Body of pancreas (tissue), 4 donors: Measurements from ENCODE around the gene CAMK1D. TPM values are rescaled to one million over a fixed set of nuclear protein-coding genes. Genes with fewer than 3 reads are reported as not detected.

Experiments used
- ATAC-seq: fragments of 150-250 bp; one replicate; pipeline ENCODE4 v1.9.1; 2016
- DNase-seq, 4 donors: peaks; one replicate each; pipeline ENCODE4 v3.0.0-alpha.2; 2019
- H3K27ac ChIP-seq, 4 donors: fragments of 200-600 bp; sonication (generic); 1 replicate in 3 of 4; 2 replicates in 1 of 4; pipeline versions ENCODE4 v1.5.1 to v1.6.1; 2016 to 2019; ENCODE audit warnings: mild to moderate bottlenecking in 1 of 4, mixed read lengths in 1 of 4, moderate library complexity in 1 of 4
- H3K27me3 ChIP-seq, 2 donors: fragments of 200-600 bp; sonication (generic); one replicate each; pipeline ENCODE4 v1.6.0; 2016; ENCODE audit warnings: mild to moderate bottlenecking in 1 of 2
- H3K36me3 ChIP-seq, 2 donors: fragments of 200-600 bp; sonication (generic); replicated peaks in 1 of 2; 2 replicates each; pipeline ENCODE4 v1.5.1; 2016; ENCODE audit warnings: low read depth in 2 of 2; ENCODE audit not compliant: insufficient read depth in 1 of 2
- H3K4me1 ChIP-seq: fragments of 200-600 bp; sonication (generic); one replicate; pipeline ENCODE4 v1.6.0; 2016
- H3K4me3 ChIP-seq, 2 donors: fragments of 200-600 bp; sonication (generic); 1 replicate in 1 of 2; 2 replicates in 1 of 2; pipeline ENCODE4 v1.5.1; 2016 to 2019
- H3K9me3 ChIP-seq, 3 donors: fragments of 200-600 bp; sonication (generic); 1 replicate in 2 of 3; 2 replicates in 1 of 3; pipeline ENCODE4 v1.5.1; 2016
- POLR2A ChIP-seq, 3 donors: fragments of 450-650 bp; IDR thresholded peaks; one replicate each; pipeline ENCODE4 v1.6.1; 2016; ENCODE audit warnings: antibody characterized with exemption in 3 of 3, mild to moderate bottlenecking in 2 of 3
- WGBS, 2 donors: methylation state at CpG; one replicate each; pipeline ENCODE4 v1.1.5; 2017; 5-methylcytosine and 5-hydroxymethylcytosine counted together
- intact Hi-C: fragments of 100-400 bp; cut with DNase I; formaldehyde crosslinking; loops from one replicate; pipeline ENCODE4 v1.15.1; 2023
- total RNA-seq, 2 donors: library from RNA; depleted of rRNA; stranded (reverse); fragments of >200 nt; gene quantifications; one replicate each; pipeline ENCODE4 v1.1.0, GENCODE V29; 2016
- TF ChIP-seq, protein P1 (sequence below), 7 experiments: fragments of 450-650 bp in 4 of 7; fragments of 200-600 bp in 3 of 7; sonication (generic) in 3 of 7; IDR thresholded peaks; one replicate each; pipeline ENCODE4 v1.5.1; 2016 to 2019; ENCODE audit warnings: antibody characterized with exemption in 7 of 7

Gene CAMK1D
- total RNA-seq, 2 donors from 2014 or later = 12.5 to 14.2 TPM

DNA sequence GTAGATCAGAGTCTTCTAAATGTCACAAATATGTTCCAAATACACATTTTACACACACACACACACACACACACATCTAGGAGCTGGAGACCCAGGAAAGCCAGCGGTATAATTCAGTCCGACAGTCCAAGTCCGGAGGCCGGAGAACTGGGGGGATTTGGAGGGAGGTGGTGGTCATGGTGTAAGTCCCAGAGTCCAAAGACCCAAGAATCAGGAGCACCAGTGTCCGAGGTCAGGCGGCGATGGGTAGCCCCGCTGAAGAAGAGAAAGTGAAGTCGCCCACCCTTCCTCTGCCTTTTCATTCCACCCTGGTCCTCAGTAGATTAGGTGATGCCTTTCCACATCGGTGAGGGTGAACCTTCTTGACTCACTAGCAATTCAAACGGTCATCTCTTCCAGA, 154.8 kb downstream of the CAMK1D start:
- ATAC-seq (no peak), DNase-seq (no peak)
- 87 to 96% methylated on average over 11 of the region's 11 CpGs for WGBS, 2 donors
- intact Hi-C loops = no loop called here
- Histone ChIP-seq H3K4me3 (no peak overlapping the region), H3K4me1 (peaks cover 33% of the 10 kb centered on the region), H3K27me3 (no peaks in the 10 kb centered on the region), H3K27ac (no peak overlapping the region), H3K9me3 (no peaks in the 10 kb centered on the region), H3K36me3 (no peaks in the 10 kb centered on the region)
- TF ChIP-seq POLR2A (IDR thresholded peaks at IDR 0.05) = no peak
- TF ChIP-seq, protein P1, sequence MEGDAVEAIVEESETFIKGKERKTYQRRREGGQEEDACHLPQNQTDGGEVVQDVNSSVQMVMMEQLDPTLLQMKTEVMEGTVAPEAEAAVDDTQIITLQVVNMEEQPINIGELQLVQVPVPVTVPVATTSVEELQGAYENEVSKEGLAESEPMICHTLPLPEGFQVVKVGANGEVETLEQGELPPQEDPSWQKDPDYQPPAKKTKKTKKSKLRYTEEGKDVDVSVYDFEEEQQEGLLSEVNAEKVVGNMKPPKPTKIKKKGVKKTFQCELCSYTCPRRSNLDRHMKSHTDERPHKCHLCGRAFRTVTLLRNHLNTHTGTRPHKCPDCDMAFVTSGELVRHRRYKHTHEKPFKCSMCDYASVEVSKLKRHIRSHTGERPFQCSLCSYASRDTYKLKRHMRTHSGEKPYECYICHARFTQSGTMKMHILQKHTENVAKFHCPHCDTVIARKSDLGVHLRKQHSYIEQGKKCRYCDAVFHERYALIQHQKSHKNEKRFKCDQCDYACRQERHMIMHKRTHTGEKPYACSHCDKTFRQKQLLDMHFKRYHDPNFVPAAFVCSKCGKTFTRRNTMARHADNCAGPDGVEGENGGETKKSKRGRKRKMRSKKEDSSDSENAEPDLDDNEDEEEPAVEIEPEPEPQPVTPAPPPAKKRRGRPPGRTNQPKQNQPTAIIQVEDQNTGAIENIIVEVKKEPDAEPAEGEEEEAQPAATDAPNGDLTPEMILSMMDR (IDR thresholded peaks at IDR 0.05) = no peak

DNA sequence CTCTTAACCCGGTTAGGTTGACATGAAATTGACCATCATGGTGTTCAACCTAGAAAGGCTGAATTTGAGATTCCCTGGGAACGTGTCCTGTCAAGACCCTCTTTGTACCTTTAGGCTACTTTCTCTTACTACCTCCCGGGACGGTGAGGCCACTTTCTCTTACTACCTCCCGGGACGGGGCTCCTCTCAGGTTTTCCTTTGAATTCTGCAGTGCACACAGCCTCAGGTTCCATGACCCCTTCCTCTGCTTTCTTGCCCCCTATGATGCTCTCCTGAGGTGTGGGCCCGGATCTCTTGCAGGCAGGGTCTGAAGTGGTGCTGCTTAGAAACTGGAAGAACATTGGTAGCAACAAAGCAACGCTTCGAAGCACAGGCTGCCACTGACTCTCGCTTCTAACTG, 155.3 kb downstream of the CAMK1D start:
- WGBS, 2 donors = 92 to 98% methylated on average over 10 of the region's 10 CpGs
- H3K27ac ChIP-seq = no peak overlapping the region
- peaks cover 28% of the 10 kb centered on the region for H3K4me1 ChIP-seq
- H3K9me3 ChIP-seq = no peaks in the 10 kb centered on the region
- ATAC-seq = no peak
- intact Hi-C loops = no loop called here
- no peak for DNase-seq
- H3K4me3 ChIP-seq = no peak overlapping the region
- TF ChIP-seq, protein P1 (IDR thresholded peaks at IDR 0.05) = no peak
- TF ChIP-seq POLR2A (IDR thresholded peaks at IDR 0.05) = no peak
- H3K36me3 ChIP-seq = no peaks in the 10 kb centered on the region
- no peaks in the 10 kb centered on the region for H3K27me3 ChIP-seq

- H3K36me3 ChIP-seq = no peaks in the 10 kb centered on the region
- H3K27me3 ChIP-seq = no peaks in the 10 kb centered on the region
- TF ChIP-seq POLR2A (IDR thresholded peaks at IDR 0.05) = no peak
- TF ChIP-seq, protein P1 (IDR thresholded peaks at IDR 0.05) = no peak
- 97 to 98% methylated on average over 6 of the region's 6 CpGs for WGBS, 2 donors
- ATAC-seq (no peak), DNase-seq (no peak)
- peaks cover 18% of the 10 kb centered on the region for H3K4me1 ChIP-seq
- no peak overlapping the region for H3K27ac ChIP-seq
- intact Hi-C loops = no loop called here
- H3K9me3 ChIP-seq = no peaks in the 10 kb centered on the region
- no peak overlapping the region for H3K4me3 ChIP-seq
These were observed 156.3 kb downstream of the CAMK1D start for GRCh38 chr10:12505683-12506082.

DNA sequence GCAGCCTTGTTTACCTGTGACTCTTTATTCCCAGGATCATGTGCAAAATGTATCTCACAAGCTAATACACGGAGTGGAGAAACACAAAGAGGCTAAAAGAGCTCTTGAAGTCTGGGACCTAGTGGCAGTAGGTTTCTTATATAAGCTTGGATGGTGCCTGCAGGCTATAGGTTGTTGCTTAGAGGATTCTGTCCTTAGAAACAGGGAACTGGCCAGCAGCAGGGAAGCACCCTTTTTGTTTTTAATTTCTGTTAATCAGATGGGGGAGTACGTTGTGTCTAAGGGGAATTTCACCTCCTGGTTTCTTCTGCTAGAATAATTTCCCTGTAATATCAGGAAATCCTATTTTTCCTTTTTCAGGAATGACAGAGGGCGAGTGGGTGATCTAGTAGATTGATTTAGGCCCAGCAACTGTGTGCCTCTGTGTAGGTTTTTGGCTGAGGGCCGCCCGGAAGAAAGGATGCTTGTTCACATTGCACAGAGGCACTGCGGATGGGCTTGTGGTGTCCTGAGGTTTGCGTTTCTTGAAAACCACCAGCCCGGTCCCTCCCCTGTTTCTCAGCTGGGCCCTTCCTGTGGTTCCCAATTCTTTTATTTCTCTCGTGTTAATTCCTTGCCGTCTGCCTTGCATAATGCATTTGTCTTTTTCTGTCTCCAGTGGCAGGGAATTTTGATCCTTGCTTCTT, 158.0 kb downstream of the CAMK1D start:
- intact Hi-C loops = no loop called here
- TF ChIP-seq POLR2A (IDR thresholded peaks at IDR 0.05) = no peak
- TF ChIP-seq, protein P1 (IDR thresholded peaks at IDR 0.05) = no peak
- 73 to 81% methylated on average over 10 of the region's 10 CpGs for WGBS, 2 donors
- ATAC-seq = no peak
- Histone ChIP-seq H3K27ac (no peak overlapping the region), H3K27me3 (no peaks in the 10 kb centered on the region), H3K4me3 (no peak overlapping the region), H3K9me3 (no peaks in the 10 kb centered on the region), H3K4me1 (peaks cover 5% of the 10 kb centered on the region), H3K36me3 (no peaks in the 10 kb centered on the region)
- no peak for DNase-seq

DNA sequence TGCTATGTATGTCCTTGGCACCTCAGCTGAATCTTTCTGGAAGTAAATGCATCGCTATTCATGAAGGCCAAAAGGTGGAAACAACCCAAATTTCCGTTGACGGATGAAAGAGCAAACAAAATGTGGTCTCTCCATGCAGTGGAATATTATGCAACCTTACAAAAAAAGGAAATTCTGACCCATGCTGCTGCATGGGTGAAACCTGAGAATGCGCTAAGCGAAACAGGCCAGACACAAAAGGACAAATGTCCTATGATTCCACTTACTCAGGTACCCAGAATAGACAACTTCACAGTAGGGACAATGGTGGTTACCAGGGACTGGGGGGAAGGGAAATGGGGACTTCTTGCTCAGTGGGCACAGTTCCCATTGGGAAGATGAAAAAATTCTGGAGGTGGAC, 158.8 kb downstream of the CAMK1D start:
- Histone ChIP-seq H3K27me3 (no peaks in the 10 kb centered on the region), H3K27ac (no peak overlapping the region), H3K4me1 (peaks cover 12% of the 10 kb centered on the region), H3K9me3 (no peaks in the 10 kb centered on the region), H3K36me3 (no peaks in the 10 kb centered on the region), H3K4me3 (no peak overlapping the region)
- ATAC-seq = no peak
- no peak for DNase-seq
- 56 to 60% methylated on average over 5 of the region's 5 CpGs for WGBS, 2 donors
- TF ChIP-seq, protein P1 (IDR thresholded peaks at IDR 0.05) = no peak
- TF ChIP-seq POLR2A (IDR thresholded peaks at IDR 0.05) = no peak
- intact Hi-C loops = no loop called here
